Measurements from ENCODE around the gene SPON1. TPM values are rescaled to one million over a fixed set of nuclear protein-coding genes. Genes with fewer than 3 reads are reported as not detected.

The SPON1 gene
- total and polyA plus RNA-seq, 10 of the 15 experiments (the other 5 are each of a cell fraction or from before 2014, with no cell fraction given), result 0.13 to 1.1 (median 0.18) TPM; not detected in 5

- no peaks in the 10 kb centered on the region for H3K79me2 ChIP-seq (ENCODE audit: control insufficient read depth, insufficient read depth, low read length)
- intact Hi-C loops (cut with micrococcal nuclease; ENCODE audit: unreplicated experiment) (no loop called here), in situ Hi-C loops (cut with MboI) (no loop called here)
- H3K27ac ChIP-seq (ENCODE audit: control insufficient read depth, insufficient read depth), result no peak overlapping the region
- FAIRE-seq (no peak), DNase-seq (ENCODE audit: low read depth, low spot score) (no peak), ATAC-seq (no peak)
- H3K9ac ChIP-seq (ENCODE audit: control insufficient read depth, insufficient read depth, low read length), result no peak overlapping the region
- no peaks in the 10 kb centered on the region; a peak in 1 of 4 replicates for H3K27me3 ChIP-seq (replicated peaks in 1 of 2; ENCODE audit: control insufficient read depth in 2 of 2, insufficient read depth in 2 of 2, low read length in 1 of 2)
- TF ChIP-seq ZNF622 (IDR thresholded peaks at IDR 0.05), result no peak
- no peak for TF ChIP-seq MAX (IDR thresholded peaks at IDR 0.05; ENCODE audit: low read depth, low read length)
- no peak for TF ChIP-seq SMAD1 (IDR thresholded peaks at IDR 0.05; ENCODE audit: low read depth, partially characterized antibody)
- no peak for TF ChIP-seq SP1 (IDR thresholded peaks at IDR 0.05; ENCODE audit: low read depth, low read length)
- TF ChIP-seq NR2F1 (conservative IDR thresholded peaks at IDR 0.05), result no peak
- no peak for TF ChIP-seq HCFC1 (IDR thresholded peaks at IDR 0.05; ENCODE audit: low read length)
- TF ChIP-seq NR2C2 (IDR thresholded peaks at IDR 0.05; ENCODE audit: borderline replicate concordance, control insufficient read depth, insufficient read length, low read depth), result no peak
- no peak for TF ChIP-seq ZSCAN29 (IDR thresholded peaks at IDR 0.05)
- no peak for TF ChIP-seq WRNIP1 (IDR thresholded peaks at IDR 0.05; ENCODE audit: borderline replicate concordance, low read depth, low read length)
- no peak for TF ChIP-seq USF2 (IDR thresholded peaks at IDR 0.05; ENCODE audit: borderline replicate concordance, low read depth, low read length)
- no peak for TF ChIP-seq CHD4 (IDR thresholded peaks at IDR 0.05)
- TF ChIP-seq RBBP5 (conservative IDR thresholded peaks at IDR 0.05), result no peak
- ChIA-PET RAD21 (ENCODE audit: unreplicated experiment) (no interaction called here), CTCF (no interaction called here), POLR2A (no interaction called here), SMC1A (ENCODE audit: uncharacterized antibody, unreplicated experiment) (no interaction called here)
- H3K4me2 ChIP-seq (ENCODE audit: control insufficient read depth, insufficient read depth), result no peak overlapping the region
- H2AFZ ChIP-seq (ENCODE audit: control insufficient read depth, low read depth, low read length), result no peak overlapping the region
- no peak overlapping the region for H3K4me3 ChIP-seq
- H3K36me3 ChIP-seq (ENCODE audit: control insufficient read depth in 2 of 2, insufficient read depth in 2 of 2, low read length in 1 of 2), result no peaks in the 10 kb centered on the region
- 49% methylated on average over 4 of the region's 4 CpGs for WGBS (ENCODE audit: insufficient coverage, insufficient replicate concordance, low lambda C conversion rate, missing lambda C conversion rate)
- H3K9me3 ChIP-seq (replicated peaks; ENCODE audit: control insufficient read depth, insufficient read depth, low read length), result no peaks in the 10 kb centered on the region
- BruUV-seq (replicated peaks), result no TSS peak
- H3K4me1 ChIP-seq (ENCODE audit: control insufficient read depth, insufficient read depth, low read length), result no peaks in the 10 kb centered on the region
- H4K20me1 ChIP-seq (ENCODE audit: control insufficient read depth, insufficient read depth), result no peaks in the 10 kb centered on the region
Measured at GRCh38 chr11:14102766-14103165, 140.2 kb downstream of the SPON1 start.
